Natural killer cell (primary cell): Measurements from ENCODE around the gene RAG1. TPM values are rescaled to one million over a fixed set of nuclear protein-coding genes. Genes with fewer than 3 reads are reported as not detected.

Source experiments
- ATAC-seq, 3 donors: fragments of 150-1000 bp in 2 of 3; fragments of 200-7000 bp in 1 of 3; cut with Tn5 transposase; 1 replicate in 1 of 3; 2 replicates in 2 of 3; pipeline ENCODE4 v1.10.0; 2021; ENCODE audit warnings: mild to moderate bottlenecking in 2 of 3, moderate library complexity in 2 of 3
- DNase-seq, 2 donors: peaks; one replicate each; pipeline versions ENCODE4 v3.0.0 to v3.0.0-alpha.2; 2013 to 2021; ENCODE audit warnings: mixed read lengths in 1 of 2
- H3K27ac ChIP-seq: one replicate; pipeline ENCODE4 v1.5.1; 2013; ENCODE audit warnings: mild to moderate bottlenecking, low read length
- H3K27me3 ChIP-seq: one replicate; pipeline ENCODE4 v1.6.1; 2013; ENCODE audit warnings: low read length; ENCODE audit not compliant: control insufficient read depth, insufficient read depth
- H3K36me3 ChIP-seq: one replicate; pipeline ENCODE4 v1.6.1; 2013; ENCODE audit warnings: low read length; ENCODE audit not compliant: control insufficient read depth, insufficient read depth
- H3K4me1 ChIP-seq: one replicate; pipeline ENCODE4 v1.6.1; 2013; ENCODE audit warnings: low read length; ENCODE audit not compliant: control insufficient read depth, insufficient read depth
- H3K4me3 ChIP-seq: one replicate; pipeline ENCODE4 v1.5.1; 2013; ENCODE audit warnings: low read length
- H3K9me3 ChIP-seq: one replicate; pipeline ENCODE4 v1.6.1; 2013; ENCODE audit warnings: low read length; ENCODE audit not compliant: control insufficient read depth, insufficient read depth
- H3K27ac Mint-ChIP-seq, 2 donors: one replicate each; pipeline ENCODE4 v1.8.0; 2022; ENCODE audit warnings: mild to moderate bottlenecking in 2 of 2, mixed read lengths in 2 of 2, moderate library complexity in 1 of 2
- H3K27me3 Mint-ChIP-seq, 2 donors: one replicate each; pipeline ENCODE4 v1.8.0; 2022; ENCODE audit warnings: low read depth in 2 of 2, mixed read lengths in 2 of 2
- H3K36me3 Mint-ChIP-seq: one replicate; pipeline ENCODE4 v1.8.0; 2022; ENCODE audit warnings: mixed read lengths
- H3K4me1 Mint-ChIP-seq, 2 donors: one replicate each; pipeline ENCODE4 v1.8.0; 2022; ENCODE audit warnings: mixed read lengths in 2 of 2
- H3K4me3 Mint-ChIP-seq: one replicate; pipeline ENCODE4 v1.8.0; 2022; ENCODE audit warnings: mild to moderate bottlenecking, moderate library complexity, mixed read lengths
- H3K9me3 Mint-ChIP-seq, 2 donors: one replicate each; pipeline ENCODE4 v1.8.0; 2022; ENCODE audit warnings: mixed read lengths in 2 of 2
- WGBS: methylation state at CpG from one replicate; pipeline ENCODE4 v1.1.7; 2013; ENCODE audit warnings: missing lambda C conversion rate; ENCODE audit not compliant: insufficient coverage; 5-methylcytosine and 5-hydroxymethylcytosine counted together
- intact Hi-C: fragments of 100-400 bp; cut with micrococcal nuclease; formaldehyde crosslinking; loops from one replicate; pipeline ENCODE4 v1.14.2; 2022
- total RNA-seq, 4 donors: library from RNA; stranded (reverse); fragments of 120-200 nt in 1 of 4; gene quantifications; one replicate each; pipeline versions ENCODE4 v1.2.3 to v1.2.4, GENCODE V29; 2013 to 2022
- TF ChIP-seq, protein P1 (sequence below): fragments of 200-600 bp; IDR thresholded peaks from one replicate; pipeline ENCODE4 v1.8.0; 2022; ENCODE audit warnings: antibody characterized with exemption

RAG1 gene
- total RNA-seq: 1 to 10 TPM in 2 of 3 donors, under 1 TPM in 1; 0.96 to 2.1 (median 1.4) TPM
- 1.6 TPM for total RNA-seq (2013)

DNA sequence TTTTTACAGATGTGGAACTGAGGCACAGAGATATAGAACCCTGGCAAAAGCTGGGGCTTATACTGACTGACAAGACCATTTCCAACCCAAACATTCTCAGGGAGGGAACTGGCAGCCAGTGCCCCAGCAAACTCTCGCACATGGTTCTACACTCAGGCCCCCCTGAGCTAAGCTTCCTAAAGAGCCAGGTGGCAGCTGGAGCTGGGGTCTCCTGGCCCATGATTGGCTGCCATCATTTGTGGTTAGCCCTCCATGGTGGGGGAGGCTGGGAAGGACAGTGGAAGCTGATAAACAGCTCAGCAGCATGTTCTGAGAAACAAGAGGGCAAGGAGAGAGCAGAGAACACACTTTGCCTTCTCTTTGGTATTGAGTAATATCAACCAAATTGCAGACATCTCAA is at the start of gene RAG1:
Gene RAG1 (plus strand): TSS at position 314 of the 400 bp plus-strand sequence. CDS start 5,298 bp downstream, outside the sequence.
- H3K4me1 ChIP-seq: peaks cover 4% of the 10 kb centered on the region
- peaks cover 2% of the 10 kb centered on the region for H3K27me3 ChIP-seq
- H3K4me3 ChIP-seq: no peak within 1 kb of the TSS
- no peaks in the 10 kb centered on the region for H3K9me3 ChIP-seq
- Mint-ChIP-seq H3K9me3 (no peaks in the 10 kb centered on the region), H3K36me3 (no peaks in the 10 kb centered on the region), H3K4me3 (no peak within 1 kb of the TSS), H3K27ac (no peak within 1 kb of the TSS), H3K4me1 (peaks cover 12 to 14% of the 10 kb centered on the region in 2 donors), H3K27me3 (peaks cover 16 to 20% of the 10 kb centered on the region in 2 donors)
- ATAC-seq (no peak), DNase-seq (no peak)
- 81% methylated on average over 1 of the region's 1 CpG for WGBS
- intact Hi-C loops: no loop called here
- TF ChIP-seq, protein P1, sequence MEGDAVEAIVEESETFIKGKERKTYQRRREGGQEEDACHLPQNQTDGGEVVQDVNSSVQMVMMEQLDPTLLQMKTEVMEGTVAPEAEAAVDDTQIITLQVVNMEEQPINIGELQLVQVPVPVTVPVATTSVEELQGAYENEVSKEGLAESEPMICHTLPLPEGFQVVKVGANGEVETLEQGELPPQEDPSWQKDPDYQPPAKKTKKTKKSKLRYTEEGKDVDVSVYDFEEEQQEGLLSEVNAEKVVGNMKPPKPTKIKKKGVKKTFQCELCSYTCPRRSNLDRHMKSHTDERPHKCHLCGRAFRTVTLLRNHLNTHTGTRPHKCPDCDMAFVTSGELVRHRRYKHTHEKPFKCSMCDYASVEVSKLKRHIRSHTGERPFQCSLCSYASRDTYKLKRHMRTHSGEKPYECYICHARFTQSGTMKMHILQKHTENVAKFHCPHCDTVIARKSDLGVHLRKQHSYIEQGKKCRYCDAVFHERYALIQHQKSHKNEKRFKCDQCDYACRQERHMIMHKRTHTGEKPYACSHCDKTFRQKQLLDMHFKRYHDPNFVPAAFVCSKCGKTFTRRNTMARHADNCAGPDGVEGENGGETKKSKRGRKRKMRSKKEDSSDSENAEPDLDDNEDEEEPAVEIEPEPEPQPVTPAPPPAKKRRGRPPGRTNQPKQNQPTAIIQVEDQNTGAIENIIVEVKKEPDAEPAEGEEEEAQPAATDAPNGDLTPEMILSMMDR: no peak
- no peaks in the 10 kb centered on the region for H3K36me3 ChIP-seq
- no peak within 1 kb of the TSS for H3K27ac ChIP-seq

DNA sequence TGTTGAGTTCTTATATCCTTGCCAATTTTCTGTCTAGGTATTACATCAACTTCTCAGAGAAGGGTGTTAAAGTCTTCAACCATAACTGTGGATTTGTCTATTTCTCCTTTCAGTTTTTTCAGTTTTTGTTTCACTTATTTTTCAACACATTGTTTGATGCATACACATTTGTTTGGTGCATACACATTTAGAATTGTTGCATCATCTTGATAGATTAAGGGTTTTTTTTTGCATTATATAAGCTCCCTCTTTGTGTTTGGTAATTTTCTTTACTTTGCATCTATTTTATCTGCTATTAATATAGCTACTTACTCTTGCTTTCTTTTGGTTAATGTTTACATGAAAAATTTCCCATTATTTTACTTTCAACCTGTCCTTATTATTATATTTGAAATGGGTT is 37.0 kb upstream of the RAG1 start:
- Mint-ChIP-seq H3K4me3 (no peak overlapping the region), H3K27ac (no peak overlapping the region), H3K27me3 (peaks cover 0 to 4% of the 10 kb centered on the region in 2 donors), H3K36me3 (no peaks in the 10 kb centered on the region), H3K9me3 (no peaks in the 10 kb centered on the region), H3K4me1 (no peaks in the 10 kb centered on the region)
- DNase-seq (no peak), ATAC-seq (no peak)
- Histone ChIP-seq H3K36me3 (no peaks in the 10 kb centered on the region), H3K9me3 (no peaks in the 10 kb centered on the region), H3K27me3 (peaks cover 3% of the 10 kb centered on the region), H3K27ac (no peak overlapping the region), H3K4me1 (no peaks in the 10 kb centered on the region), H3K4me3 (no peak overlapping the region)
- TF ChIP-seq, protein P1: no peak
- intact Hi-C loops: no loop called here

DNA sequence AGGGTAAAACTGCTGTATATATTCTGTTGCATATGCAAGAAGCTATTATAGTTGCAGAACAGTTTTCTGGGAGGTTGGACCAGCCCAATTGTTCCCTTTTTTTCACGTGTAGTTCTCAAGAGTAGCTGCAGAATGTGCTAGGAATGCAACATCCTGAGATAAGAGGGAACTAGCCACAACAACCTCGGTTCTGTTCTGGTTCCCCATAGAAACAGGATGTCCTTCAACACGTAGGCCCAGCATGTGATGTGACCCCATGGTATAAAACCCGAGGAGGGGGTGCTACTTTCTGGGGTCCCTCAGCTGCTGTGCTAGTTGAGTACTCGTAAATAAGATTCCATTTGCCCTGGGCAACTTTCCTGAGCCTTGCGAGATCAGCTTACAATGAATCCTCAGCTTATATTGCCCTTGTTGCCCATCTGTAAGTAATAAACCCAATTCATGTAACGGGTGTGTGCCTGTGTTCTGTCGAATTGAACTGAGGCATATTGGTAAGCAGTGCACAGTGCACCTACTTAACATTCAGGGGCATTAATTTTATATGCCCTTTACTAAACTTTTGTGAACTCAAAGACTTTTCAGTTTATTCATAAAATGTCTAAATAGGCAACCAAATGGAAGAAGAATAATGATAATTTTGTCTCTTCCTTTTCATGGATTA is 34.7 kb upstream of the RAG1 start:
- Histone ChIP-seq H3K4me1 (no peaks in the 10 kb centered on the region), H3K9me3 (no peaks in the 10 kb centered on the region), H3K36me3 (no peaks in the 10 kb centered on the region), H3K27ac (no peak overlapping the region), H3K4me3 (no peak overlapping the region), H3K27me3 (peaks cover 3% of the 10 kb centered on the region)
- Mint-ChIP-seq H3K27ac (no peak overlapping the region), H3K27me3 (peaks cover 0 to 4% of the 10 kb centered on the region in 2 donors), H3K9me3 (no peaks in the 10 kb centered on the region), H3K4me3 (no peak overlapping the region), H3K4me1 (no peaks in the 10 kb centered on the region), H3K36me3 (no peaks in the 10 kb centered on the region)
- TF ChIP-seq, protein P1: no peak
- WGBS: 48% methylated on average over 8 of the region's 8 CpGs
- intact Hi-C loops: no loop called here
- no peak for ATAC-seq
- DNase-seq: no peak
